Measurements from ENCODE around the gene ETV3.

GRCh38 chr1:157137046-157137407 lies 1.2 kb downstream of the ETV3 start:
- TF ChIP-seq ARNTL (CRISPR knock-in tag; IDR thresholded peaks at IDR 0.05; ENCODE audit: borderline replicate concordance, low read depth) (no peak), ISL1 (CRISPR knock-in tag; IDR thresholded peaks at IDR 0.05) (no peak), ZFP30 (CRISPR knock-in tag; IDR thresholded peaks at IDR 0.05) (no peak), BACH2 (CRISPR knock-in tag; IDR thresholded peaks at IDR 0.05; ENCODE audit: borderline replicate concordance) (no peak), GLIS3 (CRISPR knock-in tag; IDR thresholded peaks at IDR 0.05) (no peak), ZNF8 (CRISPR knock-in tag; IDR thresholded peaks at IDR 0.05) (no peak), TOX (CRISPR knock-in tag; IDR thresholded peaks at IDR 0.05; ENCODE audit: borderline replicate concordance) (no peak), ZFP3 (CRISPR knock-in tag; IDR thresholded peaks at IDR 0.05) (no peak), PATZ1 (CRISPR knock-in tag; IDR thresholded peaks at IDR 0.05; ENCODE audit: borderline replicate concordance) (no peak)

Measured in SK-N-SH treated with all-trans-retinoic acid at 6 μM for 48 hours (cell line).